NCI-H2081 (cell line): ENCODE measurements around the gene RNF157.
"Not testable (repeated sequence)": the region's sequence is repeated elsewhere in the genome, so short reads cannot be mapped to it uniquely, and the experiment has no call there.

Experiments used
- DNase-seq, 2 experiments: peaks; one replicate each; lab custom pipeline; 2025; lab: John Stamatoyannopoulos, UW

Gene RNF157

DNA sequence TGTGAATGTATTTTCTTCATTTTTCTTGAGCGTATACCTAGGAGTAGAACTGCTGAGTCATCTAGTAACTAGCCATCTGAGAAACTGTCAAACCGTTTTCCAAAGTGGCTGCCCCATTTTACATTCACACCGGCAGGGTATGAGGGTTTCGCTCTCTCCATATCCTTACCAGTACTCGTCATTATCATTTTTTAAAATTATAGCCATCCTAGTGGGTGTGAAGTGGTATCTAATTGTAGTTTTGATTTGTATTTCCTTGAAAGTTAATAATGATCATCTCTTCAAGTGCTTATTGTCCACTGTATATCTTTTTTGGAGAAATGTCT, 6.0 kb downstream of the RNF157 start:
- no peak for DNase-seq

DNA sequence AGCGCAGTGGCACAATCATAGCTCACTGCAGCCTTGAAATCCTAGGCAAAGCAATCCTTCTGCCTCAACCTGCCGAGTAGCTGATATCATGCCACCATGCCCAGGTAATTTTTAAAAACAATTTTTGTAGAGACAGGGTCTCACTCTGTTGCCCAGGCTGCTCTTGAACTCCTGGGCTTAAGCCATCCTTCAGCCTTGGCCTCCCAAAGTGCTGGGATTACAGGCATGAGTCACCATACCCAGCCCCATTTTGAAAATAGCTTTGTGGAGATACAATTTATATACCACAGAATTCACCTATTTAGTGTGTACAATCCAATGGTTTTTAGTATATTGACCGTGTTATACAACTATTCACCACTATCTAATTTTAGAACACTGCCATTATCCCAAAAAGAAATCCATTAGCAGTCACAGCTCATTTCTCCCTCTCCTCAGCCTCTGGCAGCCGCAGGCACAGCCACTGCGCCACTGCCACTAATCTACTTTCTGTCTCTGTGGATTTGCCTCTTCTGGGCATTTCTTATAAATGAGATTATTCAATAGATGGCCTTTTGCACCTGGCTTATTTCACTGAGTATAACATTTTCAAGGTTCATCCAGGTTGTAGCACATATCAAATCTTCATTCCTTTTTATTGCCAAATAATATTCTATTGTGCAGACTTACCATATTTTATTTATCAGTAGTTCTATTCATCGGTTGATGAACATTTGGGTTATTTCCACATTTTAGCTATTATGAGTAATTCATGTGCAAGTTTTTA, 6.5 kb downstream of the RNF157 start:
- no peak for DNase-seq

DNA sequence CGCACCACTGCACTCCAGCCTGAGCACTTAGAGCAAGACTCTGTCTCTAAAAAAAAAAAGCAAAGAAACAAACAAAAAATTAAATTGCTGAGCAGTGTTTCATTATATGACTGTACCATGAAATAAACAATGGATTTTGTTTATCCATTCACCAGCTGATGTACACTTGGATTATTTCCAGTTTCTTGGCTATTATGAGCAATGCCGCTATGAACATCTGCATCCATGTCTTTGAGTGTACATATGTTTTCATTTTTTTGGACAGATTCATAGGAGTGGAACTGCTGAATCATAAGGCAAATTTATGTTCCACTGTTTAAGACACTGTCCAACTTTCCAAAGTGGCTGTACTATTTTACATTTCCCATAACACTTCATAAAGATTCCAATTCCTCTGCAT, 8.0 kb downstream of the RNF157 start:
- DNase-seq, result no peak

DNA sequence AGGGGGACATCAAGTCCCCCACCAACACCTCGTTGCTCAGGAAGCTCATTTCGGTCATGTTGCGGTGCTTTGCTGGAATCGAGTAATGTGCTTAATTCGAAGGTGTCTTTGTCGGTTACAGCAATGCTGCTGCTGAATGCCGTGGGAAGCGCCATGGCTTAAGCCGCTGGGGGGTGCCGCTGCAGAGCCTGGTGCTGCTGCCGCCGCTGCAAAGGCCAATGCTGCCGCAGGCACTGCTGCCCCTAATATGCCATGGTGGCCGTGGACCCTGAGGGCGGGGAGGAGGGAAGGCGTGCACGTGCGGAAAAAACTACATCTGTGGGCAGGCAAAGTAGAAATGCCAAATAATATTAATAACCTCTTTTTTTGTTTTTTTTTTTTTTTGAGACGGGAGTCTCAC, 13.5 kb downstream of the RNF157 start:
- not testable (repeated sequence) for DNase-seq

DNA sequence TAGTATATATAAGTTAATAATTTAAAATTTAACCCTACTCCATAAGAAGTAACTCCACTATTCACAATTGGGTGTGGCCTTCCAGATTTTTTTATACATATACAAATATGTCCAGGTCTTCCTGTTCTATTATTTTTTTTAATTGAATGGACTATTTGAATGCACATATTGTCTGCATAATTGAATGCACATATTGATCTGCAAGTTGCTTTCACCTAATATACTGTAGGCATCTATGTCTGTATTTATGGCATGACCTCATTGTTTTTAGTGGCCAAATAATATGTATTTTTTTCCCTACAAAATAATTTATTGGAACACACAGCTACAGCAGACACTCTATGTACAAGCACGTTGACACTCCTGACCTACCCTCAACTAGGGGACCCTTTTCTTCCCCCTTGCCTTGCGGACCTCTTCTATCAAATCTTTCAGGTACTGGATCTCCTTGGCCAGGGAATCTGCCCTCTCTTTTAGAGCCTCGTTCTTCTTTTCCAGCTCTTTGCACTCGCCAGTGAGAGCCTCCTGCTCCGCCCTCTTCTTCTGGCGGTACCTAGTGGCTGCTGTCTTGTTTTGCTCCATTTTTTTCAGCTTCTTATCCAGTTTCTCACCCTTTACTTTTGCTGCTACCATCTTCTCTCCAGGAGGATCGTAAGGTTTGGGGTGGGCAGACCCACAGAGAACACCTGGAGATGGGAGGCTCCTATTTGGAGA, 14.8 kb downstream of the RNF157 start:
- DNase-seq, result not testable (repeated sequence)

DNA sequence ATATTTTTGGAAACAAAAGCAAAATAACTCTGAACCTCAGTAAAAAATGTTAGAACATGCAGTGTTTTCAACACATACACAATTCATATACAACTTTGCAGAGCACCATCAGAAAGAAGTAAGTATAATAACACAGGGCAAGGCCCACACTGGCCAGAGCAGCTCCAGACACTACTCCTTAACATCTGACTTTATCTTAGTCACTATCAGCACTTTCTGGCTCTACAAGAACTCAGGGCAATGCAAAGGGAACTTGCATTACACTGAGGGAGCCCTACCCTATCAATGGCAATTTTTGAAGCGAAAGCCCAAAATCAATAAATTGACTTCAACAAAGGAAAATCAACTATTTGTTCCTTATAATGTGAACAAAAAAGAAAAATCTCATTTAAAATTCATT, 16.5 kb downstream of the RNF157 start:
- DNase-seq, result no peak

DNA sequence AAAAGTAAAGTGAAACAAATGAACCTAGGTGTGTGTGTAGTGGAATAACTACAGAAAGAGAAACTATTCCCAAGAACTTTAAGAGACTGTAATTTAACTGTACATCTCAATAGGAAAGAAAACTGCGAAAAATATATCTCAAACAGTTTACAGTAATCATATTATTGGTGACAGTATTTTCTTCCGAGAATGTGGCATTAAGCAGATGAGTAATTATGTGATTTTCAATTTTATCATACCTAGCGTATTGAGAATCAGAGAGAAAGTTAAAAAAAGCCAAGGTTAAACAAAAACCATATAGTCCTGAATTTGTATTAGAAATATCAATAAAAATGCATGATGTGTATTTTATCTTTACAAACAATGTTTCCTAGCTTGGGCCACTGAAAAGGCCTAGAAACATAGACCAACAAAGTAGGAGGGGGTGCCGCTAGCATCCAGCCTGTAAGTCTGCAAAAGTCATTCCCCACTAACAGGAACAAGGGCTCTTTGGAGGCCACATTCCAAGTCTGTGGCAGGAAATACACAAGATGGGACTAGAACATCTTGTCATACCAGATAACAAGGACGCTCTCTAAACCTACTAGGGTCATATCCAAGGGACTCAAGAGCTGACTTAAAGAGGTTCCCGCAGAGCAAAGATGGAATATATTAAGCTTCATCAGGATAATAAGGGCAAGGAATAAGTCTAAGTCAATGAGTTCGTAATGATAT, 20.5 kb downstream of the RNF157 start:
- no peak for DNase-seq

DNA sequence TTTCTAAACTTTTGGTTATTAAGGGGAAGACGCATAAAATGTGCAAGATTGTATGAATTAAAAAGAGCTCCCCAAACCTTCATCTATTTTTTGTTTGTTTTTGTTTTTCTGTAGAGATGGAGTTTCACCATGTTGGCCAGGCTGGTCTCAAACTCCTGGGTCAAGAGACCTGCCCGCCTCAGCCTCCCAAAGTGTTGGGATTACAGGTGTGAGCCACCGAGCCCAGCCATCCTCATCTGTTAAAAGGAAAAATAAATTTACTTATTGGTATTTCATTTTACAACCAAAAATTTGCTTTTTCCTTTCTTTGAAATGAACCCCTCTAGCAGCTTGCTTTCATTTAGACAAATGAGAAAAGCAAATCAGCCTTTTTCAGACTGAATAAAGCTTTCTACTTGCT, 23.2 kb downstream of the RNF157 start:
- DNase-seq, result no peak

DNA sequence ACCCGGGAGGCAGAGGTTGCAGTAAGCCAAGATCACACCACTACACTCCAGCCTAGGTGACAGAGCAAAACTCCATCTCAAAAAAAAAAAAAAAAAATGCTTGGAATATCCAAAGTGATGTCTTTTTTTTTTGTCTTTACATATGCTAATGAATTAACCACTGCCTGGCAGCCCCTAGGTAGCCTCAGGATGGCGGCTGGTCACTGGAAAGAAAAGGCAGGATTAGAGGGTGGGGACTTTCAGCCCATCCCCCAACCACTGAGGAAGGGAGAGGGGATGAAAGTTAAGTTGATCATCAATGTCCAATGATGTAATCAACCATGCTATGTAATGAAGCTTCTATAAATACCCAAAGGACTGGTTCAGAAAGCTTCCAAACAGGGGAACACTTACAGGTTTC, 26.8 kb downstream of the RNF157 start:
- no peak for DNase-seq

DNA sequence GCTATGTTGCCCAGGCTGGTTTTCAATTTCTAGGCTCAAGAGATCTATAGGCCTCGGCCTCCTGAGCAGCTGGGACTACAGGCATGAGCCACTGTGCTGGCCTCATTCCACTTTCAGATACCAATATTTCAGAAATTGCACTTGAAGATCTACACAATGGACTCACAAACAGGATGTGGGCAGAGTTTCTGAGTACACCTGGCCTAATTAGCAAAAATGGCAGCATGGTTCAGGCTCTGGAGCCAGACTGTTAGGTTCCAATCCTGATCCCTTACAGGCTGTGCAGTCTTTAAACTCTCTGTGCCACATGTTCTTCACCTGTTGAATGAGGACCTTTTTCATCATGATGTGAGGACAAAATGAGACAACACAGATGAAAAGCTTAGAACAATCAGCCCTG, 32.2 kb downstream of the RNF157 start:
- DNase-seq, result no peak

DNA sequence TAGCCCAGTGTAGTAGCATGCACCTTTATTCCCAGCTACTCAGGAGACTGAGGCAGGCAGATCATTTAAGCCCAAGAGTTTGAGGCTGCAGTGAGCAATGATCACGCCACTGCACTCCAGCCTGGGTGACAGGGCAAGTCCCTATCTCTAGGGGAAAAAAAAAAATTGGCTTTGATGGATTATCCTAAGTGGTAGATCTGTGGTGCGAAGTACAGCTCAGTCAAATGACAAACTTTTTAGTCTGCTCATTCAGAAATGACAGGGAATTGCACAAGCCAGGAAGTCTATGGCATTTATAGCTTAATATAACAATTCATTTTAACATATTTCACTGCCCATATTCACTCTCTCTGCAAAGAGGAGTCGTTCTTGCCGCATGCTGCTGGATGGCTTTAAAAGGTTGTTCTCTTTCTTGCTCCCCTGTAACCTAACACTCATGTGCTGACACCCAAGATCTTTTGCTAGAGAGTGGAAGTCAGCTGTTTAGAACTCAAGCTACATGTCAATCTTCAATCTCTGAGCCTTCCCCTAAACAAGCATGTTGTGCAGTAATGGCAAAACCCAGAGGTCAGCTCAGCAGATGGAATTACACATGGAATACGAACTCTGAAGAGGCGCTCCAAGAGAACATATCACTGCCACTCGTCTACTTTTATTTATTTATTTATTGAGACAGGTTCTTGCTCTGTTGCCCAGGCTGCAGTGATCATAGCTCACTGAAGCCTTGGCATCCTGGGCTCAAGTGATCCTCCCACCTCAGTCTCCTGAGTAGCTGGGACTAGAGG, 32.8 kb downstream of the RNF157 start:
- DNase-seq, result no peak

DNA sequence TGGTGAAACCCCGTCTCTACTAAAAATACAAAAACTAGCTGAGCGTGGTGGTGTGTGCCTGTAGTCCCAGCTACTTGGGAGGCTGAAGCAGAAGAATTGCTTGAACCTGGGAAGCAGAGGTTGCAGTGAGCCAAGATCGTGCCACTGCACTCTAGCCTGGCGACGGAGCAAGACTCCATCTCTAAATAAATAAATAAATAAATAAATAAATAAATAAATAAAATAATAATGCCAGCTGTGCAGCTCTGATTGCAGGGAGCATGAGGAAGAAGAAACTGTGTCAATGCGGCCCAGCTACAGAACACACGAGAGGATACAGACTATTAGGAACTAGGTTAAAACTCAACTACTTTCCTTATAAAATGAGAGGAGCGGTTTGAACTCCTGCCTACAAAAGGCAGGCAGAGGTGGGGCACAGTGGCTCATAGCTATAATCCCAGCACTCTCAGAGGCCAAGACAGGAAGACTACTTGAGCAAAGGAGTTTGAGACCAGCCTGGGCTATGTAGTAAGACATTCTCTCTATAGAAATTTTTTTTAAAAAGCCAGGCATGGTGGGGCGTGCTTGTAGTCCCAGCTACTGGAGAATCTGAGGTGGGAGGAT, 34.6 kb downstream of the RNF157 start:
- not testable (repeated sequence) for DNase-seq

DNA sequence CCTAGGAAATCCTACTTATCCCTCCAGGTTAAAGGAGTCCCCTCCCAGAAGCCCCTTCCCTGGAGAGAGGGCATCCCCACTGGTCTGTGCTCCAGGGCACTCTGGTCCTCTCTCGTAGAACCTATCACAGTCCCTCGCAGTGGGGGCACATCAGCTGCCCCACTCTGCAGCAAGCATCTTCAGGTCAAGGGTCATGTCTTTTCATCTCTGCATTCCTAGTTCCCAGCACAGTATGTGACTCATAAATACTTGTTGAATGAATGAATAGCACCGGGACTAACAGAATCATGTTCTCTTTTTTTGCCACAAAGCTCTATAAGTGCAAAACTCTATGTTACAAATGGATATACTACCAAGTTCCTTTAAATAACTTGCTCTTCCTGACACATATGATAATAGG, 36.0 kb downstream of the RNF157 start:
- DNase-seq, result no peak

DNA sequence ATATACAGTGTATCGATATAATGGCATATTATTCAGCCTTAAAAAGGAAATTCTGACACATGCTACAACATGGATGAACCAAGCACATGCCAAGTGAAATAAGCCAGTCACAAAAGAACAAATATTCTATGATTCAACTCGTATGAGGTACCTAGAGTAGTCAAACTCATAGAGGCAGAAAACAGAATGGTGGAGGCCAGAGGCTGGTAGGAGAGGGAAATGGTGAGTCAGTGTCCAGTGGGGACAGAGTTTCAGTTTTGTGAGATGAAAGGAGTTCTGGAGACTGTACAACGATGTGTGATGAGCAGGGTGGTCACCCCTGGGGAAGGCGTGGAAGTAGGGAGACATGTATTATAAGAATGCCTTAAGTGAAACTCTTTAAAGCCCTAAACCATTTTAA, 39.9 kb downstream of the RNF157 start:
- DNase-seq, result no peak

DNA sequence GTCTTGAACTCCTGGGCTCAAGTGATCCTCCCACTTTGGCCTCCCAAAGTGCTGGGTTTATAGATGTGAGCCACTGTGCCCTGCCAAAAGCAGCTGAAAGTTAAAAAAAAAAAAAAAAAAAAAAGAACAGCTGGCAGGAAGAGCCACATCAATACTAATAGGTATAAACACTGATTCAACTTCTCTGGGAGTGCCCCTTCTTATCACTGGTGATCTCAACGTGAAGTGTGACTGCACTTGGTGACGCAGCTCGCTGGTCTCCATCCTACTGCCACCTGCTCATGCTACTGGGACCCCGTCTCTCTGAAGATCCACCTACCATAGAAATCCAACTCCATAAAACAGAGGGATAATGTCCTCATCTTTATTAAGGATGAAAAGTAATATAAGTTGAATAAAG, 40.8 kb downstream of the RNF157 start:
- no peak for DNase-seq

DNA sequence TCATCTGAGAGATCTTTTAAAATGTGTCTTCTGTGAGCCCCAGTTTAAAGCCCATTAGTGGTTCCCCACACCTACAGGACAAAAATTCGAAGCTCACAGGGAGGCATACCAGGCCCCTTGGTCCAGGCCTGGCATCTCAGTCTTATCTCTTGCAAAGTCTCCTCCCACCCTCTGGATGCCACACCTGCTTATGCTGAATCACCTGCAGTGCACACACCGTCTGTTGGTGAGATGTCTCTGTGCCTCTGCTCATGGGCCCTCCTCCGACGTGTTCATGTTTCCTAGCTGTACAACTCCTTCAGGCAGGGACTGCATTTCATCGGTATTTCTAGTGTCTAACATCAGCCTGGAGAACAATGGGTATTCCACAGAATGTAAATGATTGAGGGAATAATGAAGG, 41.6 kb downstream of the RNF157 start:
- no peak for DNase-seq

DNA sequence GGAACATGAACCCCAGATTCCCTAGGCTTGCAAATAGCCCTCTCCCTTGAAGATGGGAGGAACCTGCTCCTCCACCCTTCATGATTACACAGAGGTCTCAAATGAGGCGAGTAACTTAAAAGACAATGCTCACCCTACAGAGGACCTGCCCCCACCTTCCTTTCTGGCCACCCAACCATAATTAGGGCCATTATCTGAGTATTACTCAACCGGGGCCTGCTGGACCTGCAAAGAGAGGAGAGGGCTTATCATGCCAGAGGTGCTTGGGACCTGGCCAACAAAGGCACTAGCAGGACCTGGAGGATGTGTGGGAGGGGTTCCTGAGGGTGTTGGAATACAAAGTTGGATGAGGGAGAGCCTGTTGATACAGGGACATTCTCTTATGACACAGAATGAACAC, 42.4 kb downstream of the RNF157 start:
- DNase-seq, result no peak

DNA sequence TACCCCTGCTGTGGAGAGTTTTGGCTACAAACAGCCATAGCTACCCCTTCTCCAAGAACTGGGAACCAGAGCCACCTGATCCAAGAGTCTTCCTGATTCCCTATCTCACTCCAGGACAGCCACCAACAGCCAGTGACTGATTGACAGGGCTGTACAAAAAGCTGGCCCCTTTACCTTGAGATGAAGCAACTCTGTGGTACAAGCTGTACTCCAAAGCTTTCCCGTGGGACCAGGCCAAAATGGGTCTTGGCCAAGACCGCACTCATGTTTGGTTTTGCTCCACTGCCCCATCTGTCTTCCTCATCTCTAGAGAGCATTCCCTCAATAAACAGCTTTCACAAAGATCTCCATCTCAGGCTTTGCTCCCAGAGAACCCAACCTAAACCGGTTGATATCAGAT, 43.6 kb downstream of the RNF157 start:
- DNase-seq, result no peak

DNA sequence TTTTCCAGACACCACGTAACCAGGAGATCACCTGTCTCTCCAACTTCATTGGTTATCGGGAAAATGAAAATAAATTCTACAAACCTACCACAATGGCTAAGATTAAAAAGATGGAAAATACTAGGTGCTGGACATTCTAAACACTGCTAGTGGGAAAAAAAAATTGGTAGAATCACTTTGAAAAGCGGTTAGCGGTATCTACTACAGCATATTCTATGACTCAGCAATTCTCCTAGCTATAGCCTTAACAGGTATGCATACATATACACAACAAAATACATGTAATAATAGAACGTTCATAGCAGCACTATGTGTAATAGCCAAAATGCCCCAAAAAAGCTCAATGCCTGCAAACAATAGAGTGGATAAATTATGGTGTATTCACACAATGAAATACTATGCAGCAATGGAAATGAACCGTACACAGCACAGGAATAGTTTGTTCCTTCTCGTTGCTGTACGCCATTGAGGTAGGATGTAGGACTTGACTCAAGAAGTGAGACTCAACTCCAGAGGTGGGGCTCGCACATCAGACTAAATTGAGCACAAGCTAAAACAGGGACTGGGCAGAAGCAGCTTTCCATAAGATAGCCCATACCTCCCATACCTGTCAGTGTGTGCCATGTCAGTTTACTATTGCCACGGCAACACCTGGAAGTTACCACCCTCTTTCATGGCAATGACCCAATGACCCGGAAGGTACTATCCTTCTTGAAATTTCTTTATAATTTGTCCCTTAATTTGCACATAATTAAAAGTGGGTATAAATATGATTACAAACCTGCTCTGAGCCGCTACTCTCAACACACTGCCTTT, 44.8 kb downstream of the RNF157 start:
- no peak for DNase-seq

DNA sequence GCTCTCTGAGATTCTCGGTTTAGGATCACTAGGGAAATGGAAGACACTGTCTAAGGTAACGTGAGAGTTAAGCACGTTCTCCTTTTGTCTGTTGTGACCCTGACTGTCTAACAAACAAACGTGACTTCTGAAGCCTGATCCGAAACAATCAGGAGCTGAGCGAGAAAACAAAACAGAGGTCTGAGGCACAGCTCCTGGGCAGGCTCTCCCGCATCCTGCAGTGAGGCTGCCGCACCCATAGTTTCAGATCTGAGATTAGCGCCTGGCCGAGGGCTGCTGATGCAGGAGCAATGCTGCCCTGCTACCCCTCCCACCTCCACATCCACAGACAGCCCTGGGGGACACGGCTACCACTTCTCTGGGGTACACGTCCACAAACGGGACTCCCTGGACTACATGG, 46.7 kb downstream of the RNF157 start:
- no peak for DNase-seq

DNA sequence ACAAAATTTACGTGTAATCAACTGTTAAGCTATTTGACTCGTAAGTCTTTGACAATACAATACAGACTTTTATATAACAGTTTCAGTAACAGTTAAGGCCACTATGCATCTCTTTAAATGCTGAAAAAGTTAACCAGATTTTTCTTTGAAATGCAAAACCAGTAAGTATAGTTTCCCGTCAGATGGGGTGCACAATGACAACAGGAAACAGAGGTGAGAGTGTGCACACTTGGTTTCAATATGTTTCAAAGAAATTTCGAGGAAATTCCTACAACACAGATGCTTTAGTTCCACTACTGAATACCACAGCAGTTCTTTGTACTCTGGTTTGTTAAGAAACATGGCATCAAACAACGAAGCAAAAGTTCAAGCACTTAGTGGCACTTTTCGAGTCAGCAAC, 48.4 kb downstream of the RNF157 start:
- DNase-seq, result no peak
